GM19238 (cell line): ENCODE data around the gene MARK3.
"Not testable (repeated sequence)": the region's sequence is repeated elsewhere in the genome, so short reads cannot be mapped to it uniquely, and the experiment has no call there.

Experiments
- DNase-seq: peaks from one replicate; pipeline ENCODE4 v3.0.0; 2011; ENCODE audit warnings: low spot score; ENCODE audit not compliant: insufficient read length

MARK3 gene

DNA sequence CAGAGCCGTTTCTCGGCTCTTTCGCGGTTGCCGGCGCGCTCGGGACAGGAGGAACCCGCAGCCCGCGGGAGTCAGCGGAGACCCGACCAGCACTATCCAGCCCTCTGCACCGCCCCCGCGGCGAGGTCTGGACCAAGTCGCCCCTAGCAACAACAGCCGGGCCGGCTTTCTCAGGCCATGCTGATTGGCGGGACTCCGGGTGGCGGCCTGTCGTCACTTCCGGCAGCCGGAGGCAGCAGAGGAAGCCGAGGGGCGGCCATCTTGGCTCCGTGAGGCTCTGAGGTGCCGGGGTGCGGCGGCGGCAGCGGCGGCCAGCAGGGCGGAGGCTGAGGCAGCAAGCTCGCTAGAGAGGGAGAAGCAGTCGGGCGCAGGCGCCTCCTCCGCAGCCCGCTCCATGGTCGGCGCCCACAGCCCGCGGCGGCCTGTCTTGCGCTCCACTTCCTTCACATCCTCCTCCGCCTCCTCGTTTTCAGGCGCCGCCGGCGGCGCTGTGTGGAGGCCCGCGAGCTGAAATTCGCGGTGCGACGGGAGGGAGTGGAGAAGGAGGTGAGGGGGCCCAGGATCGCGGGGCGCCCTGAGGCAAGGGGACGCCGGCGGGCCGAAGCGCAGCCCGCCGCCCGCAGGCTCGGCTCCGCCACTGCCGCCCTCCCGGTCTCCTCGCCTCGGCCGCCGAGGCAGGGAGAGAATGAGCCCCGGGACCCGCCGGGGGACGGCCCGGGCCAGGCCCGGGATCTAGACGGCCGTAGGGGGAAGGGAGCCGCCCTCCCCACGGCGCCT lies at the start of gene MARK3:
Gene MARK3 (plus strand): TSS at position 264 of the 777 bp plus-strand sequence. CDS start 615 bp downstream, outside the sequence.
- peak; percentile 97 for DNase-seq

DNA sequence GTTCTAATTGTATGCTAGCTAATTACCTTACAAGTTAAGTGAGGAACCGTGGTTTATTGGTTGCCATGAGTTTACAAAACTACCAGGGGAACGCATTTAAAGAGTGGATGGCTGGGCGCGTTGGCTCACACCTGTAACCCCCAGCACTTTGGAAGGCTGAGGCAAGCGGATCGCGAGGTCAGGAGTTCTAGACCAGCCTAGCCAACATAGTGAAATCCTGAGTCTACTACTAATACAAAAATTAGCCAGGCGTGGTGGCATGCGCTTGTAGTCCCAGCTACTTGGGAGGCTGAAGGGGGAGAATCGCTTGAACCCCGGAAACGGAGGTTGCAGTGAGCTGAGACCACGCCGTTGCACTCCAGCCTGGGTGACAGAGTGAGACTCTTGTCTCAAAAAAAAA lies 49.0 kb upstream of the MARK3 start:
- DNase-seq, result no peak

DNA sequence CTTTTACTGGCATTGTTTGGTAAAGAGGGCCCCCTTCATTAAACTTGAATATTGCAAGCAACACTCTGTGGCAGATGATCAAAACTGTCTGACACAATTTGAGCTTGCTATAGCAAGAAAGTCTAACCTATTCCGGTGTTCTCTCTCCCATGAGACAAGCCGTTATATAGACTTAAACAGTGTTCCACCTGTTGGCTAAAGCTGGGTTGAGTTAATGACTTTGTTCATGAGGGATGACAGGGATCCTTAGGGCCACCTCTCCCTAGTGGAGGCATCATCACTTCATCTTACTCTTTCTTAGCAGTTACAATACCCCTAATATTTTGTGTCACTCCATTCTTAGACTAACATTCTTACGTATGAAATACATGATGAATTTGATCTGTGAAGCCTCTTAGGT lies 47.4 kb upstream of the MARK3 start:
- DNase-seq, result no peak

DNA sequence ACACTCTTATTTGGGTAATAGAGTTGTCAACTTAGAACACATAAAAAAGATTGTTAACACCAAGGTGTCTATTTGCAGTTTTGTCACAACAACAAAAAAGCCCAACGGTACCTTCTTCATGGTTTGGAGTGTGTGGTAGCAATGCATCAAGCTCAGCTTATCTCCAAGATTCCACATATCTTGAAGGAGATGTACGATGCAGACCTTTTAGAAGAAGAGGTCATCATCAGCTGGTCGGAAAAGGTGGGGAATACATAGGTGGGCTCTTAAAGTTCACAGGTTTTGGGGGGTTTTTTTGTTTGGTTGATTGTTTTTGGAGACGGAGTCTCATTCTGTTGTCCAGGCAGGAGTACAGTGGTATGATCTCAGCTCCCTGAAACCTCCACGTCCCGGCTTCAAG lies 45.7 kb upstream of the MARK3 start:
- DNase-seq, result no peak

DNA sequence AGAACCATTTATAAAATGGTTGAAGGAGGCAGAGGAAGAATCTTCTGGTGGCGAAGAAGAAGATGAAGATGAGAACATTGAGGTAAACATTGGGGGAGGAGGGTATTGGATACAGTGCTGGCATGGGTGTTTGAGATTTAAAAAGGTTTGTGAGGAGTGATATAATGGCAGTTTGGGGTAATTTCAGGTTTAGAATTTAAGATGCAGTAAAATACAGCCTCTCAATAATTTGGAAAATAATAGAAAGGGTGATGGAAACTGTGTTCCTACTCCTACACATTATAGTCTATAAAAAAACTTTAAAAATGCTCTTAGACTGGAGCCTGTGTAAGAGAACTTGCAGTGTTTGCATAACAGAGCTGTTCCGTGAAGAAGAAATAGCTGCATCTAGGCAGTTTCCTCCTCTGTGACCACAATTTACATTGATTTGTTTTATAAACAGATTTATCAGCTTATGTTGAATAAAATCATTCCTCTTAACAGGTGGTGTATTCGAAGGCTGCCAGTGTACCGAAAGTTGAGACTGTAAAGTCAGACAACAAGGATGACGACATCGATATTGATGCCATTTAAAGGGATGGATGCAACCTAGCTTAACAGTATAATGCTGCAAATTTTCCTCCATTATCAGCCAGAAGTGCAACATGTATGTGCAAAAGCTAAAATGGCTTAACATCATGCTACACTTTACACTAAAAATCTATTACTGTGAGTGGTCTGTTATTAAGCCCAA lies 44.6 kb upstream of the MARK3 start:
- DNase-seq, result no peak

DNA sequence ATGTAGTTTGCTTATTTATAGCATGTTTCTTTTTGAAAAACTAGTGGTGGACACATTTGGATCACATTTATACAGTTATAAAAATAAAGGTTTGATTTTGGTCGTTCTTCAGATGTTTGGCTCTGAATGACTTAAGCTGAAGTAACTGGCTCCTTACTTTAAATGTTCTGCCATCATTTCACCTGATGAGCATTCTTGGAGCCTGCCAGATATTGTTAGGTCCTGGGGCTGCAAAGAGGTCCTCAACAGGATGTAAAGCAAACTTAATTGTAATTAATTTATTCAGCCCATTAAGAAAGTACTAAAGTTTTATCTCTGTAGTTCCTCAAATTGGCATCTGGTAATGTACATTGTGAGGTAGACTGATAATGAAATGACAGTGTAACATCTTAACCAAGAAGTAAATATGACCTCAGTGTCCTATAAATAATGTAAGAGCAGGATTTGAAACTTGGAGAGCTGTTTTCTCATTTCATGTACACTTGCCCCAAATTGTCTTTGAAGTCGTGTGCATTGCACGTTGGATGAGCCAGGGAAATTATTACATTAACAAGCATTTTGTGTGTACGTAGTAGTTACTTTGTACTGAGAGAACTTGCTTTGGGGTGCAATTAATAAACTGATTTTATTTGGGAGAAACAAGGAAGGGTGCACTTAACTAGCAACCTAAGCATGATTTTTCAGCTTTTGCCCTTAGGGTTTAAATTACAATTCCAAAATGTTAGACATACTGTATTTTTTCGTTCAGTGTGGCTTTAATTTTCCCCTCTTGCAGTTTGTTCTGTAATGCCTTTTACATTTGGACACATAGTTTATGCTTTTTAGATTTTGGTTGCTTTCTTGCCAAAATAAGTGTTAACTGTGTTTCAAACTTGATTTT lies 43.7 kb upstream of the MARK3 start:
- DNase-seq, result no peak

DNA sequence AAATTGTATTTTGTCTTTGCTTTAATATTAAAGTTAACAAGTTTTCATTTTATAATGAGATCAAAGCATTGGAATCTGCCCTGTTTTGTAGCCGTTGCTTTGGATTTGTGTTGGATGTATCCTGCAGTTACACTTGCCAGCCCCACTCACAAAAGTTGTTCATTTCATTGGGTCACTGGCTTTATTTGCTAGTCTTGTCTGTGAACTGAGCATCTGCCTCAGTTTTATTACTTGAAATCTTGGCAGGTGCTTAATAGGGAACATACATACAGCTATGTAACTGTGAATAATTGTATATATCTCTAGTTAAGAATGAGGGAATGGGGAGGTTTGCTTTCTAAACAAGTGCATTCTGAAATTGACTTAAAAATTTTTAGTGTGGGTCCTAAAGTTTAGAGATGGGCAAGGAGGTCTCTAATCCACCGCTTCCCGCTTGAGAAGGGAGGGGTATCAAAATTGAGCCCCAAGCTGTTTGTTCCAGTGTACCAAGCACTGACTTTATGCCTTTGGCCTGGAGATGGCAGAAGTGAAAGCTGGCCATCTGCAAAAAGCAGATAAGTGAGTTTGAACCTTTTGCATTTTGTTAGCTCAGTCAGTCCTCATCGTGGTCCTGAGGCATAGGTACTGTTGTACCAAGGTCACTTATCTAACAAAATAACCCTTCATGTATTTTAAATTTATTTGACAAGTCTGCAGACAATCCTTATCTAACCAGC lies 41.9 kb upstream of the MARK3 start:
- DNase-seq, result no peak

DNA sequence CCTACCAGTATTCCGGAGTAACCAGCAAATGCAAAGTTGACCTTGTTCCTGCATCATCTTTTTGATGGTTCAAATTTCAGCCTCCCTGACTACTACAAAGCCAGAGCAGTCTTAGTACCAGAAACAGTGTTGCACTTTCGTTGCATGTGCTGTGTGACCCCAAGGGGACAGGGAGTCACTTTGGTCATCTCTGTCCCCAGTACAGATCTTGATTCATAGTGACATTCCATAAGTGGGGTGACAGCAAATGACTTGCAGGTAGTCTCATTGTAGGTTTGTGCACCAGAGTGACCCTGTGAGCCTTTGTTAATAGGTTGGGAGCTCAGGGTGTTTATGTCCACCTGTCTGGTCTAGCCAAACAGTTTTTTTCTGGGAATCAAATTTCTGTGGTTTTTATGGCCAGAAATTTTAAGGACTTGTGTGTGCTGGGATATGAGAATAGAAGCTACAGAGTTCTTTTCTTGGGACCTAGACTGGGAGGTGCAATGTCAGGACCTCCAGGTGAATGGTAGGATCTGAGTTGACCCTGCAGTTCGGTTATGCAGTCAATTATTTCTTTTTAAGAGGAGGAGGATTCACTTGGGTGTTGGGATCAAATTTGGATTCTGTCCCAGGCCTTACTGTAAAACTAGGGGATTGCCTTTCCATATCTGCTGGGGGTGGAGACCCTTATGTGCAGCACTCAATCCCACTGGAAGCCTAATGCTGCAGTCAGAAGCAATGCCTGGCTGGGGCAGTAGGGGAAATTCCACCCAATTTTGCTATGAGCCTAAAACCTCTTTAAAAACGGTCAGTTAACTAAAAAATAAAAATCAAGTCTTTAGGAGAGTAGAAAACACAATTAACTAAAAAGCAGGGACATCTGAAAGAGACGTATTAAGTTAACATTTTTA lies 41.1 kb upstream of the MARK3 start:
- DNase-seq, result no peak

DNA sequence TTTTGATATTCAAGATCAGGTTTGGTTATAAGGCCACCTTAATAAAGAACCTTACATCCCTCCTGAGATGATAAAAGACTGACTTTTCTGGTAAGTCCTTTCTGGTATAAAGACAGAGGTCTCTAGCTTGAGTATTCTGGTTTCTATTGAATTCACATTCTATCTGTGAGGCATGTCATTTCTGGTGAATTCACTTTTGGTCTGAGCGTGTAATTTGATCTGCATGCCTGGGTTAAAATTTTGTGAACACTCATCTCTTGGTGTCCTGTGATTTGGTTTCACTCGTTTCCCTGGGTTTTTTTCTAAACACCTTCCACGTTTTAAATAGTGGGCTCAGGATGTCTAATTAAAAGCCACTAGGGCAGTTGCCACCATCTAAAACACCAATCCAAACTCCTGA lies 38.9 kb upstream of the MARK3 start:
- no peak for DNase-seq

DNA sequence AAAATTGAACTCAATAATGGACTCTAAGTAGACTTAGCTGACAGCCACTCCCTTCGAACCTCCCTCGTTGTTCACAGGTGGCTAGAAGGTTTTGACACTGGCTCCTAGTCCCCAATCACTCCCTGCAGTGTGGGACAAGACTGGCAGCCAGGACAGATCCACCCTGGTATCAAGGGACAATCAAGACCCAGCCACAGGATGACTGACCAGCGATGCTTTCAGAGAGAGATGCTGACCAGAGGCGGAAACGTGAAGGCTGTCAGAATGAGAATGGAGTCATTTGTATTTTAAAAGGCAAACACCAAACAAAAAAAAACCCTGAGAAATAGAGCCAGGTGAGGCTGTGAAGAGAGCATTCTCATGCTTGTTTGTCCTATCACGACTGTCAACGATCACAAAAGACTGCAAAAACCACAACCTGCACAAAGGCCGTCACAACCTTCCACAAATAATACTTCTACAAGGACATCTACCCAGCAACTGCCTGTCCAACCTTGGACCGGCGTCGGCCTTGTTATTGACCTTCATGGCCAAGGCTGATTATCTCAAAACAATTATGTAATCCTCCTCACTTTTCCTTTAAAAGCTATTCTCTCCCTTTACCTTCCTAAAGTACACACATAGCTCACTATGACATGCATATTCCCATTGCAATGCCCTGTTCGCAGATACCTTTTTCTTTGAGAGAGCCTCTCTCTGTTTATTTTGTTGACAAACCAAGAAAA lies 38.0 kb upstream of the MARK3 start:
- DNase-seq, result no peak

DNA sequence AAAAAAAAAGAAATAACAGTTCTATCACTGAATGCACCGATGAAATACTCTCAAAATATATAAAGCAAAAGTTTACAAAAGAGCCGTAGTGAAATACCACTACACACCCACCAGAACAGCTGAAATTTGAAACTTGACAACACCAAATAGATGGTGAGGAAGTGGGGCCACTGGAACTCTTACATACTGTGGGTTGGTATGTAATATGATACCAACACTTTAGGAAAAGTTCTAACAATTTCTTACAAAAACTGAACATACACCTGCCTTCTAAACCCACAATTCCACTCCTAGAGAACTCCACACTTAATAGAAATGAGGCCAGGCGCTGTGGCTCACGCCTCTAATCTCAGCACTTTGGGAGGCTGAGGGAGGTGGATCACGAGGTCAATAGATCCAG lies 37.1 kb upstream of the MARK3 start:
- no peak for DNase-seq

DNA sequence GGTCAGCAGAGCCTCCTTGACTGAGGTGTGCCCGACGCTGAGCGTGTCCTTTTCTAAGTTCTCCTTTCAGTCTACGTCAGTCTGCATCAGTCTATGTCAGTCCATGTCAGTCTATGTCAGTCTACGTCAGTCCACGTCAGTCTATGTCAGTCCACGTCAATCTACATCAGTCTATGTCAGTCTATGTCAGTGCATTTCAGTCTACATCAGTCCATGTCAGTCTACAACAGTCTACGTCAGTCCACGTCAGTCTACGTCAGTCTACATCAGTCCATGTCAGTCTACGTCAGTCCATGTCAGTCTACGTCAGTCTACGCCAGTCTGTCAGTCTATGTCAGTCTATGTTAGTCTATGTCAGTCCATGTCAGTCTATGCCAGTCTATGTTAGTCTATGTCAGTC lies 35.2 kb upstream of the MARK3 start:
- DNase-seq, result no peak

DNA sequence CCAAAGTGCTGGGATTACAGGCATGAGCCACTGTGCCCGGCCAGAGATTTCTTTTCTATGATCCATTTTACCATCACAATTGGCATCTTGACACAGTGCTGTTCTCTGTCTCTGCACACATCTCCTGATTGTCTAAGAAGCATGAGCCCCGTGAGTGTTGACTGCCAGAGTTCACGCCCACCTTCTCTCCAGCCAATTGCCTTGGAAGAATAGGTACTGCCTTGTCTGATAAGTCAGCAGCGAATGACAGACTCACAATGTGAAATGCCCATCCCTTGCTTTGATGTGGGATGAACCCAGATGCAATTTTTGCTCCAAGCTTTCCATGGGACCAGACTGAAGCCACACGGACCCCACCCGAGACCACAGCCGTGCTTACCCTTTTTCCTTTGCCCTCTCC lies 31.9 kb upstream of the MARK3 start:
- DNase-seq, result no peak

DNA sequence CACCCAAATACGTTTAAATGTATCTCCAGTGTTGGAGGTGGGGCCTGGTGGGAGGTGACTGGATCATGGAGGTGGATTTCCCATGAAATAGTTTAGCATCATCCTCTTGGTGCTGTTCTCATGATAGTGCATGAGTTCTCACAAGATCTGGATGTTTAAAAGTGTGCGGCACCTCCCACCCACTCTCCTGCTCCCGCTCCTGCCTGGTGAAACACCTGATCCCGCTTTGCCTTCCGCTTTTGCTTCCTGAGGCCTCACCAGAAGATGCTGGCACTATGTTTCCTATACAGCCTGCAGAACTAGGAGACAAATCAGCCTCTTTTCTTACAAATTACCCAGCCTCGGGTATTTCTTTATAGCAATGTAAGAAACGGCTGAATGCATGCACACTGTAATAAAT lies 31.1 kb upstream of the MARK3 start:
- no peak for DNase-seq

DNA sequence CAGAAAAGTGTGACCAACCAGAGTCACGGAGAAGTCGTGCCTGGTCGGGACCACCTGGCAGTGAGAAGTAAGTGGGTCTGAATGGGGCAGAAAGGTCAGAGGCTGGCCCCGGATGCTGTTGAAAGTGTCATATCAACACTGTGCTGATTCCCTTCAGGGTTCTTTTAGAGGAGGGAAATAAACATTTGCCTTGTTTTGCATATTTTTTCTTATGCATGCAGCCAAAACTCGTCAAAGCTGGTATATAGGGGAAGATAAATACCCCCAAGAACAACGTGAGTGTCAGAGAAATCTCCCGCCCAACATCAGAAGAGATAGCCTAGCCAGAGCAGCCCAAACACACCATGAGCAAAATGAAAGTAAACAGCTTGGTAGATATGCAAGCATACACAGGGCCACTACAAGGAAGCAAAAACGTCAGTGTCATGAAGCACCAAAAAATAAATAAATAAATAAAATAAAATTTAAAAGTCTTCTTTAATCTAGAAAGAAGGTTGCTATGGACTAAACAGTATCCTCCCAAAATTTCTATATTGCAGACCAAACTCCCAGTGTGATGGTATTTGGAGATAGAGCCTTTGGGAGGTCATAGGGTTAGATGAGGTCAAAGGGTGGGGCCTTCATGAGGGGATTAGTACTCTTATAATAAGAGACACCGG lies 29.1 kb upstream of the MARK3 start:
- no peak for DNase-seq

DNA sequence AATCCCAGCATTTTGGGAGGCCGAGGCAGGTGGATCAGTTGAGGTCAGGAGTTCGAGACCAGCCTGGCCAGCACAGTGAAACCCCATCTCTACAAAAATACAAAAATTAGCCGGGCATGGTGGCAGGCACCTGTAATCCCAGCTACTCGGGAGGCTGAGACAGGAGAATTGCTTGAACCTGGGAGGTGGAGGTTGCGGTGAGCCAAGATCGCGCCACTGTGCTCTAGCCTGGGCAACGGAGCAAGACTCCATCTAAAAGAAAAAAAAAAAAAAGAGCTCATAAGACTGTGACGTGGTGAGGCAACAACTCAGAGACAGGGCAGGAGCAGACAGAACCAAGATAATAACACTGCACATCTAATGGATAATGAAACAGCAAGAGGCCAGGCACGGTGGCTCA lies 27.7 kb upstream of the MARK3 start:
- DNase-seq, result not testable (repeated sequence)

DNA sequence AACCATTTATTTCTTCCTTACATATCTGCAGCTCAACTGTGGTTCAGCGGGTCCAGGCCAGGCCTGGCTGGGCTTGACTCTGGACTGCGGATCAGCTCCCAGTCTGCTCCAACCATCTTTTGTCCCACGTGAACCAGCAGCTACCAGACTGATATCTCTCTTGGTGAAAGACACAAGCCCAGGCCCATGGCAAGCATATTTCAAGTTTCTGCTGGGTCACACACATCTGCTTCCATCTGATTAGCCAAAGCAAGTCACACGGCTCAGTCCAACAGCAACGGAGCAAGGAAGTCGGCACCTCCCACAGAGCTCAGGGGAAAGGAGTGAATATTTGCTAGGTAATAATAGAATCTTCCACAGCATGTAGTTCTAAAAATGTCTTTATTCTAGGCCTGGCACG lies 24.7 kb upstream of the MARK3 start:
- no peak for DNase-seq

DNA sequence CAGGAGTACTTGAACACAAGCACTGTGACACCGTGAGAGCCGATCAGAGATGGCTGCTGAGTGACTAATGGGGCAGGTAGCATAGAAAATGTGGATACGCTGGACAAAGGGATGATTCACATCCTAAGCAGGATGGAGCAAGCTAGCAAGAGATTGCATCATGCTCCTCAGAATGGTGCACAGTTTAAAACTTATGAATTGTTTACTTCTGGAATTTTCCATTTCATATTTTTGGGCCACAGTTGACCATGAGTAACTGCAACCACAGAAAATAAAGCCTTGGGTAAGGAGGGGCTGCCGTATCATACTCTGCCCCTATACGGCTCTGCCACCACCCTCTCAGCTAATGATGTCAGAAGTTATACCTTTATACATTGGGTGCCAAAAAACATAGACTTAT lies 23.3 kb upstream of the MARK3 start:
- DNase-seq, result no peak

DNA sequence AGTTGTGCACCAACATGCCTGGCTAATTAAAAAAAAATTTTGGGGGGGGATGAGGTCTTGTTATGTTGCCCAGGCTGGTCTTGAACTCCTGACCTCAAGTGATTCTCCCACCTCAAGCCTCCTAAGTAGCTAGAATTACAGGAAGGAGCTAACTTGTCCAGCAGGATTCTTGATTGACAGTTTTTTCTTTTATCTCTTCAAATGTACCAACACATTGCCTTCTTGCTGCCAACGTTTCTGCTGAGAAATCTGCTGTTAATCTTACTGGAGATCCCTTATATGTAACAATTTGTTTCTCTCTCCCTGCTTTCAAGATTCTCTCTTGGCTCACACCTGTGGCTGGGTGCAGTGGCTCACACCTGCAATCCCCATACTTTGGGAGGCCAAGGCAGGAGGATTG lies 22.4 kb upstream of the MARK3 start:
- no peak for DNase-seq
